Vagina (tissue), 2 donors: ENCODE data around the gene HPSE.

Experiments
- CTCF ChIP-seq, 3 experiments: fragments of 450-650 bp in 2 of 3; fragments of 200-600 bp in 1 of 3; sonication (generic) in 1 of 3; IDR thresholded peaks; one replicate each; pipeline ENCODE4 v1.5.1; 2017 to 2019; ENCODE audit warnings: antibody characterized with exemption in 3 of 3, mild to moderate bottlenecking in 2 of 3, moderate library complexity in 2 of 3
- POLR2AphosphoS5 ChIP-seq, 2 donors: sonication (generic); formaldehyde crosslinking; IDR thresholded peaks; one replicate each; pipeline ENCODE4 v1.9.0; 2017; ENCODE audit warnings: antibody characterized with exemption in 2 of 2, mild to moderate bottlenecking in 2 of 2, low read depth in 1 of 2; ENCODE audit not compliant: insufficient read depth in 1 of 2

- TF ChIP-seq CTCF (IDR thresholded peaks at IDR 0.05) (no peak), POLR2AphosphoS5 (IDR thresholded peaks at IDR 0.05; ENCODE audit: insufficient read depth in 1 of 2, low read depth in 1 of 2) (no peak)
Observed at GRCh38 chr4:83362492-83363329, 28.1 kb upstream of the HPSE start.
